Stimulated activated naive CD8-positive, alpha-beta T cell treated with anti-CD3 and anti-CD28 coated beads, Interleukin-15, Interleukin-2, amounts not matched to agents 100 ng/mL and 50 ng/mL, for 24 hours (primary cell): ENCODE data around the gene POLR2L.

Experiments used
- H3K27ac Mint-ChIP-seq: one replicate; pipeline ENCODE4 v1.8.0; 2021; ENCODE audit warnings: mild to moderate bottlenecking, mixed read lengths
- H3K27me3 Mint-ChIP-seq: one replicate; pipeline ENCODE4 v1.8.0; 2021; ENCODE audit warnings: mixed read lengths
- H3K36me3 Mint-ChIP-seq: one replicate; pipeline ENCODE4 v1.8.0; 2021; ENCODE audit warnings: low read depth, mixed read lengths
- H3K4me1 Mint-ChIP-seq: one replicate; pipeline ENCODE4 v1.8.0; 2021; ENCODE audit warnings: low read depth, mixed read lengths
- H3K4me3 Mint-ChIP-seq: one replicate; pipeline ENCODE4 v1.8.0; 2021; ENCODE audit warnings: mild to moderate bottlenecking, mixed read lengths
- H3K9me3 Mint-ChIP-seq: one replicate; pipeline ENCODE4 v1.8.0; 2021; ENCODE audit warnings: mixed read lengths

The POLR2L gene

GRCh38 chr11:839875-840617, 2.3 kb downstream of the POLR2L start:
- H3K4me1 Mint-ChIP-seq: peaks cover 33% of the 10 kb centered on the region
- peak overlapping the region; percentile 88 for H3K4me3 Mint-ChIP-seq
- no peaks in the 10 kb centered on the region for H3K27me3 Mint-ChIP-seq
- no peak overlapping the region for H3K27ac Mint-ChIP-seq
- peaks cover 14% of the 10 kb centered on the region for H3K36me3 Mint-ChIP-seq
- no peaks in the 10 kb centered on the region for H3K9me3 Mint-ChIP-seq

GRCh38 chr11:839280-839623, 3.1 kb downstream of the POLR2L start:
- no peaks in the 10 kb centered on the region for H3K9me3 Mint-ChIP-seq
- no peak overlapping the region for H3K4me3 Mint-ChIP-seq
- H3K27ac Mint-ChIP-seq: no peak overlapping the region
- H3K27me3 Mint-ChIP-seq: no peaks in the 10 kb centered on the region
- peaks cover 37% of the 10 kb centered on the region for H3K4me1 Mint-ChIP-seq
- H3K36me3 Mint-ChIP-seq: peaks cover 14% of the 10 kb centered on the region

DNA sequence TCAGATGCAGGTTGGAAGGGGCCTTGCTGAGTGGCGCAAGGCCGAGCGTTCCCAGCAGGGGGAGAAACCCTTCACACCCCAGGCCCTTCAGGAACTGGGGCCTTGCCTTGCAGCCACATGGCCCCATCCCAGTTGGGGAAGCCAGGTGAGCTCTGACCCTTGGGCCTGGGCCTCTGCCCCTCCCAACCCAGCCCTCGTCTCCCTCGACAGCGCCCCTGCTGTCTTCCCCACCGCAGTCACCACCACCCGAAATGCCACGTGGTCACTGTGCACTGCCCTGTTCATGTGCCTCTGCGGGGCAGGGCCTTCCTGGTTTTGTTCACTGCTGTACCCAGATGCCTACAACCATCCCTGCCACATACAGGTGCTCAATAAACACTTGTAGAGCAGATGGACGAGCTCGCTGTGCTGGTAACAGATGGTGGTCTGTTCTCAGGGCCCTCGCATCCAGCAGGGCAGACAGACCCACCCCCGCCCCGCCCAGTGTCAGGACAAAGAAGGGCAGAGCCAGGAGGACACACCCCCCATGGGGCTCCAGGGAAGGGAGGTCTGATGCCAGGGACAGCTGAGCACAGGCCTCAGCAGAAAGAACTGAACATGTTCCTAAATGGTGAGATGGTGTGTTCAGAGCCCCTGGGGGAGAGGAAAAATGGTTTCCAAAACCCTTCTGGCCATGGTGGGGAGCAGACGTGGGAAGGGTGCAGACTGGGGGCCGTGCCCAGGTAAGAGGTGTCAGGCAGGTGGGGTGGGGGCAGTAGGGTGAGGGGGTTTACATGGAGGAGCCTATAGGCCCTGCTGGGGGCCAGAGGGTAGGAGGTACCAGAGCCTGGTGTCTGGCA, 3.7 kb downstream of the POLR2L start:
- H3K9me3 Mint-ChIP-seq: no peaks in the 10 kb centered on the region
- peaks cover 14% of the 10 kb centered on the region for H3K36me3 Mint-ChIP-seq
- no peak overlapping the region for H3K27ac Mint-ChIP-seq
- H3K4me1 Mint-ChIP-seq: peaks cover 37% of the 10 kb centered on the region
- no peak overlapping the region for H3K4me3 Mint-ChIP-seq
- H3K27me3 Mint-ChIP-seq: no peaks in the 10 kb centered on the region

DNA sequence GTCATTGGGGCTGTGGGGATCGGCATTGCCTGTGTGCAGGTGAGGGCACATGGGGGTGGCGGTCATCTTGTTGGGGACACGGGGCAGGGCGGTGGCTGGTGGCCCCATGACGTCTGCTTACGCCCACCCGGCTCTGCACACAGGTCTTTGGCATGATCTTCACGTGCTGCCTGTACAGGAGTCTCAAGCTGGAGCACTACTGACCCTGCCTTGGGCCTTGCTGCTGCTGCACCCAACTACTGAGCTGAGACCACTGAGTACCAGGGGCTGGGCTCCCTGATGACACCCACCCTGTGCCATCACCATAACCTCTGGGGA, 4.4 kb downstream of the POLR2L start:
- H3K9me3 Mint-ChIP-seq: no peaks in the 10 kb centered on the region
- no peak overlapping the region for H3K27ac Mint-ChIP-seq
- peaks cover 14% of the 10 kb centered on the region for H3K36me3 Mint-ChIP-seq
- H3K4me3 Mint-ChIP-seq: no peak overlapping the region
- H3K27me3 Mint-ChIP-seq: no peaks in the 10 kb centered on the region
- H3K4me1 Mint-ChIP-seq: peaks cover 36% of the 10 kb centered on the region

- H3K27ac Mint-ChIP-seq: no peak overlapping the region
- peaks cover 36% of the 10 kb centered on the region for H3K4me1 Mint-ChIP-seq
- H3K36me3 Mint-ChIP-seq: peaks cover 14% of the 10 kb centered on the region
- H3K27me3 Mint-ChIP-seq: no peaks in the 10 kb centered on the region
- no peaks in the 10 kb centered on the region for H3K9me3 Mint-ChIP-seq
- no peak overlapping the region for H3K4me3 Mint-ChIP-seq
Observed at GRCh38 chr11:837189-837989, 4.9 kb downstream of the POLR2L start.

GRCh38 chr11:836700-837099, 5.6 kb downstream of the POLR2L start:
- peaks cover 3% of the 10 kb centered on the region for H3K27me3 Mint-ChIP-seq
- H3K9me3 Mint-ChIP-seq: no peaks in the 10 kb centered on the region
- H3K36me3 Mint-ChIP-seq: peaks cover 14% of the 10 kb centered on the region
- no peak overlapping the region for H3K27ac Mint-ChIP-seq
- no peak overlapping the region for H3K4me3 Mint-ChIP-seq
- peaks cover 36% of the 10 kb centered on the region for H3K4me1 Mint-ChIP-seq

GRCh38 chr11:836274-836673, 6.1 kb downstream of the POLR2L start:
- H3K4me3 Mint-ChIP-seq: no peak overlapping the region
- H3K9me3 Mint-ChIP-seq: no peaks in the 10 kb centered on the region
- peaks cover 6% of the 10 kb centered on the region for H3K27me3 Mint-ChIP-seq
- H3K27ac Mint-ChIP-seq: no peak overlapping the region
- peaks cover 35% of the 10 kb centered on the region for H3K4me1 Mint-ChIP-seq
- peaks cover 14% of the 10 kb centered on the region for H3K36me3 Mint-ChIP-seq

DNA sequence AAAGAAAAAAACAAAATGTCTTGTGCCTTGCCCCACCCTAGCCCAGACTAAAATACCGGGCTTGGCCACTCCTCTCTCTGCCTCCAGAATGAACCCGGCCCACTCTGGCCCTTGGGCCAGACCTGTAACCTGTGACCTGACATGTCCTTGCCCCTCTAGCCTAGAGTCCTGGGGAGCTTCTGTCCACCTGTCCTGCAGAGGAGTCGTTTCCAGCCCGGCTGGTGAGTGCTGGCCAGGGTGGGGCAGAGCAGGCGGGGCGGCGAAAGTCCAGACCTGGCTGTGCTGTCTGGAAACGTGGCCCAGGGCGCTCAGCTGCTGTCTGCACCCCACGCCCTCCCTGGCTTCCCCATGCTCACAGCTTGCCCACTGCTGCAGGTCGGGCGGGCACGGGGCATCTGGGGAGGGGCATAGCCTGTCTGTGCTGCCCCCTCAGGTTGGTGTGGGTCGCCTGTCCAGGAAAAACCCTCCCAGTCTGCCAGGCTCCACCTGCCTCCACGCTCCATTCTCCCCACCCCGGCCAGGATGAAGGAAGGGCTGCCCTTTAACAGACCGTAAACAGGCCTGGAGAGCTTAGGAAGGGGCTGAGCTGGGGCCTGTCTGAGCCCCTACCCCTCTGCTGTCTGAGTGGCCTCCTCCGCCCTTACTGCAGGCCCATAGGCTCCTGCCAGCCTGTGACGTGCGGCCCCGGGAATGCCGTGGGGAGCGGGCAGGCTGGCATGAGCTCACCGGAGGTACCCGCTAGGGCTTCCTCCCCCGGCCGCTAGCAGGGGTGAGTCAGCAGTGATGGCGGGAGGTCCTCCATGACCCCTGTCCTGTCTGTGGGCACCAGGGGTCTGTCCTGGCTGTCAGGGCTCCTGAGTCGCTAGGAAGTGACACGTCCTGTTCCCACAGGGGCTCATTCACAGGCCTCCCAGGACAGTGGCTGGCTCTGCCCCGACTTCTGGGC, 7.7 kb downstream of the POLR2L start:
- peak overlapping the region; percentile 36 for H3K27ac Mint-ChIP-seq
- peaks cover 9% of the 10 kb centered on the region for H3K27me3 Mint-ChIP-seq
- H3K4me1 Mint-ChIP-seq: peaks cover 26% of the 10 kb centered on the region
- peaks cover 3% of the 10 kb centered on the region for H3K36me3 Mint-ChIP-seq
- H3K4me3 Mint-ChIP-seq: peak overlapping the region; percentile 73
- no peaks in the 10 kb centered on the region for H3K9me3 Mint-ChIP-seq

DNA sequence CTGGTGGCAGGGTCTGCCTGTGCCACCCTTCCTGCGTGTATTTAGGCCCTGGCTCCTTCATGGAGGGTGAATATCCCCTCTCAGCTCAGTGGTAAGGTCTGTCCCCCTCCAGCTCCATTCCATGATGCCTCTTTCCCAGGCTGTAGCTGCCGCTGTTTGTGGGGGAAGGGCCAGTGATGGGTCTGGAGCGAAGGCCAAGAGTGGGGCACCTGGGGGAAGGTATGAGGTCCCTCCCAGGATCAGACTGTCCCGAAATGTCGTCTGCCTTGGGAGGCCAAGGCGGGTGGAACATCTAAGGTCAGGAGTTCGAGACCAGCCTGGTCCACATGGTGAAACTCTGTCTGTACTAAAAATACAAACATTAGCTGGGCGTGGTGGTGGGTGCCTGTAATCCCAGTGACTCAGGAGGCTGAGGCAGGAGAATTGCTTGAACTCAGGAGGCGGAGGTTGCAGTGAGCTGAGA, 8.4 kb downstream of the POLR2L start:
- H3K27ac Mint-ChIP-seq: no peak overlapping the region
- H3K4me3 Mint-ChIP-seq: peak overlapping the region; percentile 73
- peaks cover 34% of the 10 kb centered on the region for H3K4me1 Mint-ChIP-seq
- H3K9me3 Mint-ChIP-seq: no peaks in the 10 kb centered on the region
- H3K36me3 Mint-ChIP-seq: no peaks in the 10 kb centered on the region
- peaks cover 17% of the 10 kb centered on the region for H3K27me3 Mint-ChIP-seq

DNA sequence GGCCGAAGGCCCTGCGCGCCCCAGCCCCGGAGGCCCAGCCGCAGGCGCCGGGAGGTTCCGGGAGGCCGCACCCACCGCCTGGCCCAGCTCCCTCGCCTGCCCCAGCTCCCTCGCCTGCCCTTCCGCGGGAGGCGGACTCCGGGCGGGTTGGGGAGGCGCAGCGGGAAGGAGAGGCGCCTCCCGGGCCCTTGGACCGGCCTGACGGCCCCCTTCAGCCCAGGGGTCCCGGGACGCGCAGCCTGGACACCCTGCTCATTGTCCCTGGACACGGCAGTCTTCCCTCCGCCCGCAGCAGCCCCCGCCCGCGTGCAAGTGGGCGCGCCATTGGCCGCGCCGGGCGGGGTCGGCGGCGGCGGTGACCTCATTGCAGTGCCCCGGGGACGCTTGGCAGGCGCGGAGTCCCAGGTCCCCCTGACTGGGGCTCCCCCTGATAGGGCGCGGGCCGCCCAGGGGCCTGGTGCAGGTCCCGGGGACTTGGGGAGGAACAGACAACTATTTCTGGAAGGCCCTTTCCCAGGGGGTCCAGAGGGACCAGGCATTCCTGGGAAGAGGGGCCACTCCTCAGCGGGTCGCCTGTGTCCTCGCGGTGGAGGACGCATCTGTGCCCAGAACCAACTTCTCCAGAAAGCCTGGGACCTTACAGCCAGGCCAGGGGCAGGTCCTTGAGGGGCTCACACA, 9.1 kb downstream of the POLR2L start:
- peaks cover 36% of the 10 kb centered on the region for H3K4me1 Mint-ChIP-seq
- H3K27me3 Mint-ChIP-seq: peaks cover 23% of the 10 kb centered on the region
- no peak overlapping the region for H3K27ac Mint-ChIP-seq
- H3K9me3 Mint-ChIP-seq: no peaks in the 10 kb centered on the region
- no peaks in the 10 kb centered on the region for H3K36me3 Mint-ChIP-seq
- peak overlapping the region; percentile 73 for H3K4me3 Mint-ChIP-seq

GRCh38 chr11:832529-833113, 9.7 kb downstream of the POLR2L start, which contains the start of gene CD151:
Gene CD151, plus strand, starts transcription at chr11:832952. Its CDS starts 3,118 bp downstream, at chr11:836070.
- Mint-ChIP-seq H3K4me3 (peak within 1 kb of the TSS; percentile 73), H3K27me3 (peaks cover 29% of the 10 kb centered on the region), H3K4me1 (peaks cover 43% of the 10 kb centered on the region), H3K36me3 (no peaks in the 10 kb centered on the region), H3K27ac (no peak within 1 kb of the TSS), H3K9me3 (no peaks in the 10 kb centered on the region)

GRCh38 chr11:831961-832528, 10.3 kb downstream of the POLR2L start:
- no peak overlapping the region for H3K27ac Mint-ChIP-seq
- no peaks in the 10 kb centered on the region for H3K36me3 Mint-ChIP-seq
- peaks cover 31% of the 10 kb centered on the region for H3K27me3 Mint-ChIP-seq
- H3K4me1 Mint-ChIP-seq: peaks cover 45% of the 10 kb centered on the region
- no peaks in the 10 kb centered on the region for H3K9me3 Mint-ChIP-seq
- peak overlapping the region; percentile 45 for H3K4me3 Mint-ChIP-seq
